CMK (cell line): ENCODE data around the gene KRTAP5-2.

Experiments
- DNase-seq: peaks from one replicate; pipeline ENCODE4 v3.0.0-alpha.2; 2010; ENCODE audit warnings: low read depth

KRTAP5-2 gene

GRCh38 chr11:1555713-1556153 is 42.4 kb downstream of the KRTAP5-2 start:
- DNase-seq: no peak

GRCh38 chr11:1554981-1555712 is 42.9 kb downstream of the KRTAP5-2 start:
- DNase-seq: no peak

- no peak for DNase-seq
Measured at GRCh38 chr11:1553808-1554594, 44.1 kb downstream of the KRTAP5-2 start.

GRCh38 chr11:1549338-1550330 is 48.5 kb downstream of the KRTAP5-2 start:
- no peak for DNase-seq

- no peak for DNase-seq
Measured at GRCh38 chr11:1548221-1549070, 49.6 kb downstream of the KRTAP5-2 start.

GRCh38 chr11:1547467-1548098 is 50.5 kb downstream of the KRTAP5-2 start:
- DNase-seq: no peak
